ENCODE data around the gene KLHDC2.
"Not testable (repeated sequence)": the region's sequence is repeated elsewhere in the genome, so short reads cannot be mapped to it uniquely, and the experiment has no call there.

The KLHDC2 gene

DNA sequence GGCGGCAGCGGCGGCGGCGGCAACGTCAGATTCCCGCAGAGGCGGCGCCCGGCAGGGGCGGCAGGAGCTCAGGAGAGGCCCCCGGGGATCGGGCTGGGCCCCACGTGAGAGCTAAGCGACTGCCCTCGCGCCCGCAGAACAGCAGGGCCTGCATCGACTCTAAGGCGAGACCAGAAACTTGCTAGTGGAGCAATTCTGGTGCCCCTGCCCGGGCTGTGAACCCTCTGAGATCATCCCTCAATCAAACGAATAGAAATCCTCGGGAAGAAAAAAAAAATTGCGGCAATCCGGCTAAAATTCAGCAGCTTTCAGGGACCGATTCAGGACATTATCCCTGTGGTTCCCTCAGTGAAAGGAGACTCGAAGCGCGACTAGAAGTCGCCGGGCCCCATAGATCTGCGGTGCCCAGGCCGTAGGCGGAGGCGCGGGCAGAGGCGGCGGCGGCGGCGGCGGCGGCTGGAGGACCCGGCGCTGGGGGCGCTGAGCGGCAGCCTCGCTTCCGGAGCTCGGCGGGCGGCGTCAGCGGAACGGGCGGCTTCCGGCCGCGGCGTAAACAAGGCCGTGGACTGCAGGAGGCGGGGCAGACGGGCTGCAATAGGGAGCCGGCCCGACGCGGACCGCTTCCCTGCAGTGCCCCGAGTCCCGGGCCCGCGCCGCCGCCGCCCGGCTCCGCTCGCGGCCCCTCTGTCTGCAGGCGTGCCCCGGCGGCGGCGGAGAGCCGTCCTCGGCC is at the start of gene KLHDC2:
Gene KLHDC2 (plus strand): TSS at position 583 of the 730 bp plus-strand sequence. CDS start 316 bp downstream, outside the sequence.
- peak; percentile 65 to 89 for DNase-seq (ENCODE audit: low read depth in 2 of 2)

DNA sequence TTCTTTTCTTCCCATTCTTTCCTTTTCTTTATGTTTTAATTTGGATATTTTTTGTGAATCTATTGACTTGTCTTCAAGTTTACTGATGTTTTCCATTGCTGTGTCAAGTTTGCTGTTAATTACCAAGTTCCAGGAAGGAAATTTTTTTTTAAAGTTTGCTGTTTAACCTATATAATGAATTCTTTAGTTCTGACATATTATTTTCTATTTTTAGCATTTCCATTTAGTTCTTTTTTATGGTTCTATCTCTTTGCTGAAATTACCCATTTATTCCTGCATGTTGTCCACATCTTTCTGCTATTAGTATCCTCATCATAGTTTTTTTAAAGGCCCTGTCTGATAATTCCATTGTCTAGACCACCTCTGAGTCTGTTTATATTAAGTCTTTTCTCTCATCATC is 47.2 kb upstream of the KLHDC2 start:
- no peak for DNase-seq (ENCODE audit: low read depth in 2 of 2)

DNA sequence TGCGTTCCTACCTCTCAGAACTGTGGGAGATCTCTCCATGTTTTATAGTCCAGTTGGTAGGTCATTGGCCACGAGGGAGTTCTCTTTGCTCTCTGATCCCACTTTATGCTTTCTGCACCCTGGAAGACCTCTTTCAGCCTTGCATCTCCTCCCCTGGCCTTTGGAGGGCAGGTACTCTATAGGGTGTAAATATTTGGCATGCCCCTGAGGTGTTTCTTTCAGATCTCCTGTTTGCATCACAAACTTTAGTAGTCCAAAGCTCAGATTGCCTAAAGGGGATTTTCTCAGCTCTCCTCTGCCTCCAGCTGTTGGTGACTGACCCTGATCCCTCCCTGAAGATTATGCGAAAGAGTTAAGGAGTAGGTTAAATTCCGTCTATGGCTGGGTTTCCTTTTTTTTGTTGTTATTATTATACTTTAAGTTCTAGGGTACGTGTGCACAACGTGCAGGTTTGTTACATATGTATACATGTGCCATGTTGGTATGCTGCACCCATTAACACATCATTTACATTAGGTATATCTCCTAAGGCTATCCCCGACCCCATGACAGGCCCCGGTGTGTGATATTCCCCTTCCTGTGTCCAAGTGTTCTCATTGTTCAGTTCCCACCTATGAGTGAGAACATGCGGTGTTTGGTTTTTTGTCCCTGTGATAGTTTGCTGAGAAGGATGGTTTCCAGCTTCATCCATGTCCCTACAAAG is 46.1 kb upstream of the KLHDC2 start:
- not testable (repeated sequence) for DNase-seq (ENCODE audit: low read depth in 2 of 2)

DNA sequence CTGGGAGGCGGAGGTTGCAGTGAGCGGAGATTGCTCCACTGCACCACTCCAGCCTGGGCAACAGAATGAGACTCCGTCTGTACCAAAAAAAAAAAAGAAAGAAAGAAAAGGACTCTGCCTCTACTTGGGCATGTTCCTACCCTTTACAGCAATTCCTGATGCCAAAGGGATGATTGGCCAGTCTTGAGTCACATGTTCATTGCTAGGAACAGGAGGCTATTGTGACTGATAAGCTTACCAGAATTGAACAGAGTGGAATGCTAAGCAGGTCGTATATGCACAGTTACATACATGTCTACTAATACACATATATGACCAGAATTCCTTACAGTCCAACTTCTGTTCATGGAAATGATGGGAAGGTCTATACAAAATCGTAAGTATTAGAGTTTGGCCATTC is 40.8 kb upstream of the KLHDC2 start:
- DNase-seq (ENCODE audit: low read depth in 2 of 2) = no peak

DNA sequence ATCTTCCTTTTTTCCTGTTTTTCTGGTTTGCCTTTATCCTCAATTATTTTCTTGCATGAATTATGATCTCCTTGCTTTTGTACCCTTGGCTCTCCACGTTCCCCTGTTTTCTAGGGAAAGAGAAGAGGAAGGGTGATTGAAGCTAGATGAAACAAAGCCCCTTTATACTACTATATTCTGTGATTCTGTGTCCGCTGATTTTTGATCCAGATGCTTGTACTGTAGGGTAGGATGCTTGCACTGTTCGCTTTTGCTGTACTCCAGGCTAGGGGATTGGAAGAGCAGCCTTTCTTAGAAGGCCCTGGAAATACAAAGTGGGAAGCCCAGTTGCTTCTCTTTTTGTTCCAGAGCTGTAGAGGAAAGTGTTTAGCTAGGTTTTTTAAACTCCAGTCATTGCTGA is 35.1 kb upstream of the KLHDC2 start:
- DNase-seq (ENCODE audit: low read depth in 2 of 2) = no peak

DNA sequence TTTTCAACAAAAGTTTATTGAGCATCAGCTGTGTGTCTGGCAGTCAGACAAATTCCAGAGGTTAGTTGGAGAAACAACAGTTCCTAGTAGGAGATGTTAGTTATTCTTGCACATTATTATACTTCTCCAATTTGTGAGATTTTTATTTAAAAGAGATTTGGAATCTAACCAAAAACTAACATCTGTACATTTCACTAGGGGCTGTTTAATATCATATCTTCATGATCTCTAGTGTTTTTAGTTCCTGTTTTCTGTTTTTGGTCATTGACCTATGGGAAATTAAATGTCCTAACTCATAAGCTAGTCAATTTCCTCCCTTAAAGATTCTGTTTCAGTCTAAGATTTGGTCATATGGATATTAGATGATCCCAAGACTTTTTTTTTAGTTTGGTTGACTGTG is 34.1 kb upstream of the KLHDC2 start:
- no peak for DNase-seq (ENCODE audit: low read depth in 2 of 2)

- DNase-seq (ENCODE audit: low read depth in 2 of 2) = not testable (repeated sequence)
Measured at GRCh38 chr14:49735669-49736068, 32.3 kb upstream of the KLHDC2 start.

GRCh38 chr14:49745191-49745590 is 22.8 kb upstream of the KLHDC2 start:
- DNase-seq (ENCODE audit: low read depth in 2 of 2) = no peak

DNA sequence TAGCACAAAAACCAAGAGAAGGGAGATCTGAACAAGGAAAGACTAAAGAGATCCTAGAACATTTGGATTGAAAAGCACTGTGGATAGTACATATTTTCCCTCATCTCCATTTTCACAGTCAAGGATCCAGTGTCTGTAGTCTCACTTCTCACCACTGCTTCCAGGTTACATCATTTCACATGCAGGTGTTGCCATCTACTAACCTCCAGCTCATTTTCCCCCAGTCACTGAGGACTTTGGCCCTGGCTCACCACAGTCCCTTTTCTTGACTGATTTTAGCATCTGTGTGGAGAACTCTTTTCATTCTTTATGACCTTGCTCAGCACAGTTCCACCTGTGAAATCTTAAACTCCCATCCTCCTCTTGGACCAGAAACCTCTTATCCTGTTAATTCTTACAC is 21.5 kb upstream of the KLHDC2 start:
- not testable (repeated sequence) for DNase-seq (ENCODE audit: low read depth in 2 of 2)

- DNase-seq (ENCODE audit: low read depth in 2 of 2) = no peak
Measured at GRCh38 chr14:49754570-49755097, 13.3 kb upstream of the KLHDC2 start.

DNA sequence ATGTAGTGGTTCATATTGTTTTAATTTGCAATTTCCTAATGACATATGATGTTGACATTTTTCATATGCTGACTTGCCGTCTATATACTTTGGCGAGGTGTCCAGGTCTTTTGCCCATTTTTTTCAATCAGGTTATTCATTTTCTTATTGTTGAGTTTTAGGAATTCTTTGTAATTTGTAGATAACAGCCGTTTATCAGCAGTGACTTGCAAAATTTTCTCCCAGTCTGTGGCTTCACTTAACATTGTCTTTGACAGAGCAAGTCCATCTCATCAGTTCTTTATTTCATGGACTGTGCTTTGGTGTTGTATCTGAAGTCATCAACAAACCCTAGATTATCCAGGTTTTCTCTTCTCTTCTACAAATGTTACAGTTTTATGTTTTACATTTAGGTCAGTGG is 12.6 kb upstream of the KLHDC2 start:
- DNase-seq (ENCODE audit: low read depth in 2 of 2) = no peak

GRCh38 chr14:49761839-49762551 is 6.0 kb upstream of the KLHDC2 start:
- no peak for DNase-seq (ENCODE audit: low read depth in 2 of 2)

- DNase-seq (ENCODE audit: low read depth in 2 of 2) = no peak
Measured at GRCh38 chr14:49766839-49767238, 1.1 kb upstream of the KLHDC2 start.

- no peak for DNase-seq (ENCODE audit: low read depth in 2 of 2)
Measured at GRCh38 chr14:49767270-49767570, 733 bp upstream of the KLHDC2 start.

DNA sequence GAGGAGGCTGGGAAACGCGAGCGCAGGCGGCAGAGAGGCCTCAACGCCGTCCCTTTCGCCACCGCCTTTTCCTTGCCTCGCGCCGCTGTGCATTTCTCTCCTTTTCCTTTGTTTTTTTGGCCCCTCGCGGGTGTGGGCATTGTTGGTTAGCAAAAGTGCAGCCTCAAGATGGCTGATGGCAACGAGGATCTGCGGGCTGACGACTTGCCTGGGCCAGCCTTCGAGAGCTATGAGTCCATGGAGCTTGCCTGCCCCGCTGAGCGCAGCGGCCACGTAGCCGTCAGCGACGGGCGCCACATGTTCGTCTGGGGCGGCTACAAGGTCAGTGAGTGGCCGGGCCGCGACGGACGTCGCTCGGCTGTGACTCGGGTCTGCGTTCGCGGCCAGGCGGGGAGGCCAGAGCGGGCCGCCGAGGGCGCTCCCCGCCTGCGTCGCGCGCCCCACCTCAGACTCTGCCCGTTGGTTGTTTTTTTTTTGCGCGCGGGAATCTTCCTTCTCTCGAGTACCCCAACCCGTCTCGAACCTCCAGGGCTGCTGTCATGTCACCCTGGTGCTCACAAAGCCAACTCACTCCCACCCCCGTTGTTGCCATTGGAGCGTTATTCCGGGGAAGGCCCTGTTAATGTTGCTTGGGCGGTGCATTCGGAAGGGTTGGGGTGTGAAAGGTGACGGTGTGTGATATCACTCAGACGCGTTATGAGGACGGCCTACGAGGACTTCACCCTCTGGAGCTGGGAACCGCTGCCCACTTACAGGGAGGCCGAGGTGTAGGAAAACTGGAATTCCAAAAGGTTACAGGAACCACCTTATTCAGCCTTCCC is 558 bp downstream of the KLHDC2 start:
- DNase-seq (ENCODE audit: low read depth in 2 of 2) = peak; percentile 50 to 58

DNA sequence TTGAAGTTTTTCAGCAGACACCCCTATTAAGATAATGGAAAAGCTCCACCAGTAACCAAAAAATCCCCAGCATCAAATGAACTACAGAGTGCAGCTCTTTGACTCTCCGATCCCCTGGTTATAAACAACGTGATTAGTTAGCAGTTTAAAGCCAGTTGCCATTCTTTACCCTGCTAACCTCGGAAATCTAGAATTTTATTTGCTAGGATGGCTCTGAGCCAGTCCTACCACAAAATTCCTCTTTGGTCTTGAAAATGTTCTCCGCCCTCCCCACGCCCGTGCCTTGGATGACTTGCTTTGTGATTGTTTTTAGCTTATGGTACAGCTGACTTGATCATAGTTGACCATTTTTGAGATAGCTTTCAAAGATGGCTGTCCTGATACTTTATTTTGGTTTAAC is 1.2 kb downstream of the KLHDC2 start:
- DNase-seq (ENCODE audit: low read depth in 2 of 2) = no peak

DNA sequence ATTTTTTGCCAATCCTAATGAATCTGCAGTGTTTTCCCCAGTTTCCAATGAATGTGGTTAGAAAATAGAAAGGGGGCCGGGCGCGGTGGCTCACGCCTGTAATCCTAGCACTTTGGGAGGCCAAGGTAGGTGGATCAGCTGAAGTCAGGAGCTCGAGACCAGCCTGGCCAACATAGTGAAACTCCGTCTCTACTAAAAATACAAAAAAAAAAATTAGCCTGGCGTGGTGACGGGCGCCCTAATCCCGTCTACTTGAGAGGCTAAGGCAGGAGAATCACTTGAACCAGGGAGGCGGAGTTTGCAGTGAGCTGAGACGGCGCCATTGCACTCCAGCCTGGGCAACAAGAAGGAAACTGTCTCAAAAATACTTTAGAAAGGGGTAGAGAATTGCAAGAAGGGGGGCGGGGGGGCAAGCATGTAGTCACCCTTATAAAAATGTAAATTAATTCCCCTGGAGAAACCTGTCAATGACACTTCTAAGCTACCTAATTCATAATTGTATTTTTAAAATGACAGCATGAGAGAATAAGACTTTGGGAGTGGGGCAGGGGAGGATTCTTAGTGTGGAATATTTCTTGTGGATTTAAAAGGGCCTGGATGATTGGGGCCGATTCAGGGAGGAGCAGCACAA is 1.7 kb downstream of the KLHDC2 start:
- no peak for DNase-seq (ENCODE audit: low read depth in 2 of 2)

DNA sequence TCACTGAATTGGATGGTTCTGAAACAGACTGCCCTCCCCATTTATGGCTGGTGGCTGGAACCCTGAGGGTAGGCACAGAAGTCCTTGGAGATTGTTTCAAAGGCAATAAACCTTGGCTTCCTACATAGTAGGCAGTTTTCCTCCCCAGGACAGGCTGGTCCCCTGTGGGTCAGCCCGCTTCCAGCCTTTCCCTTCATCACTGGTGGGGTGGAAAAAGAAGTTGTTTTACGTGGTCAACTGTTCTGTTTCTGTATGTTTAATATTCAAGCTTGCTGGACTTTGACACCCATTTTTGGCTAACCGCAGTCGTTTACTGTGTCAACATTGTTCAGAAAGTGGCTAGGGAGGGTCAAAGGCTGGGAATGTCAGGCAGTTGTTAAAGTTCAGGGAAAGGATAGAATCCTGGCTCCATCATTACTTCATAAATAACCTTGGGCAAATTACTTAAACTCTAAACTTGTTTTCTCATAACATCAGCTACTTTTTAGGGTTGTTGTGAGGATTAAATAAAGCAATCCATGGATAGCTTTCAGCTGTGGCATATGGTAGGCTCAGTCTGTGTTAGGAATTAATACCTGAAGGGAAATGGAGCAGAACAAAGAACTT is 2.4 kb downstream of the KLHDC2 start:
- DNase-seq (ENCODE audit: low read depth in 2 of 2) = no peak

- DNase-seq (ENCODE audit: low read depth in 2 of 2) = not testable (repeated sequence)
Measured at GRCh38 chr14:49771691-49772090, 3.7 kb downstream of the KLHDC2 start.

- DNase-seq (ENCODE audit: low read depth in 2 of 2) = no peak
Measured at GRCh38 chr14:49774106-49774505, 6.2 kb downstream of the KLHDC2 start.

DNA sequence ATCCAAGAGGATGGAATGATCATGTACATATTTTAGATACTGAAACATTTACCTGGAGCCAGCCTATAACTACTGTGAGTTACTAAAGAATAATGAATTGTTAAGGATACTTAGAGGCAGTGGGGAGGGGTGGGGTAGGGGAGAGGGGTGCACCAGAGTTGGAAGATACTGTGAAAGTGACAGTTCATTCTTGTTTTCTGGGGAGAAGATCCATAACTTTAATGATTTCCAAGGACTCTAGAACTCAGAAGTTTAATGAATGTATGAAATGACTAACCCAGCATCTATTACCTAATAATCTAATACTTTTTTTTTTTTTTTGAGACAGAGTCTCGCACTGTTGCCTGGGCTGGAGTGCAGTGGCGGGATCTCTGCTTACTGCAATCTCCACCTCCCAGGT is 10.5 kb downstream of the KLHDC2 start:
- DNase-seq (ENCODE audit: low read depth in 2 of 2) = no peak
